Aorta (tissue), 5 donors: ENCODE results near the gene SCAMP3. TPM values are rescaled to one million over a fixed set of nuclear protein-coding genes. Genes with fewer than 3 reads are reported as not detected.
"Not testable (repeated sequence)": the region's sequence is repeated elsewhere in the genome, so short reads cannot be mapped to it uniquely, and the experiment has no call there.

Experiments
- ATAC-seq: fragments of 200-7000 bp; cut with Tn5 transposase; one replicate; pipeline ENCODE4 v1.9.1; 2022; ENCODE audit warnings: moderate library complexity; ENCODE audit not compliant: low FRiP score
- DNase-seq, 2 donors: peaks; one replicate each; pipeline ENCODE4 v3.0.0-alpha.2; 2020
- H3K27ac ChIP-seq, 2 donors: one replicate each; pipeline ENCODE4 v1.5.1; 2013; ENCODE audit warnings: low read length in 2 of 2, mild to moderate bottlenecking in 2 of 2, moderate library complexity in 2 of 2, control low read depth in 1 of 2, inconsistent platforms in 1 of 2, low read depth in 1 of 2
- H3K27me3 ChIP-seq, 2 donors: one replicate each; pipeline ENCODE4 v1.6.1; 2013; ENCODE audit warnings: control low read depth in 1 of 2, low read length in 1 of 2, mild to moderate bottlenecking in 1 of 2, moderate library complexity in 1 of 2; ENCODE audit not compliant: insufficient read depth in 2 of 2, control insufficient read depth in 1 of 2
- H3K36me3 ChIP-seq, 2 donors: one replicate each; pipeline ENCODE4 v1.6.1; 2013; ENCODE audit warnings: control low read depth in 1 of 2, low read length in 1 of 2, mild to moderate bottlenecking in 1 of 2; ENCODE audit not compliant: insufficient read depth in 2 of 2, control insufficient read depth in 1 of 2
- H3K4me1 ChIP-seq, 2 donors: one replicate each; pipeline ENCODE4 v1.6.1; 2013; ENCODE audit warnings: low read length in 2 of 2, control low read depth in 1 of 2, mild to moderate bottlenecking in 1 of 2, moderate library complexity in 1 of 2; ENCODE audit not compliant: insufficient read depth in 2 of 2, control insufficient read depth in 1 of 2
- H3K4me3 ChIP-seq, 2 donors: one replicate each; pipeline ENCODE4 v1.5.1; 2013; ENCODE audit warnings: low read length in 2 of 2, control low read depth in 1 of 2, mild to moderate bottlenecking in 1 of 2
- H3K9me3 ChIP-seq: one replicate; pipeline ENCODE4 v1.6.1; 2013; ENCODE audit warnings: mild to moderate bottlenecking, low read length; ENCODE audit not compliant: control insufficient read depth
- WGBS, 2 donors: extraction: QIAGEN DNeasy Blood & Tissue Kit; methylation state at CpG; one replicate each; pipeline ENCODE4 v1.1.7; 2013; 5-methylcytosine and 5-hydroxymethylcytosine counted together
- intact Hi-C, 2 donors: fragments of 100-400 bp; cut with DNase I; formaldehyde crosslinking; loops; one replicate each; pipeline versions ENCODE4 v1.14.2 to v1.15.0; 2022
- polyA plus RNA-seq, 2 donors: library from polyadenylated mRNA; stranded (reverse); fragments of 200-250 nt; gene quantifications; one replicate each; pipeline ENCODE4 v1.2.3, GENCODE V29; 2013
- total RNA-seq, 2 donors: library from RNA; stranded (reverse); fragmentation: NEBNext Ultra II Directional; extraction: Animal tissue kit (Norgen Biotek cat#: 25700); gene quantifications; one replicate each; pipeline ENCODE4 v1.2.1, GENCODE V29; 2021
- donor health status: healthy with polysubstance abuse.
- donor health status: Bipolar disorder and iron deficiency.
- donor health status: DM: no; HTN: no; CAD: no.
- donor health status: DM: no; HTN: no; CAD: no.
- donor health status: DM: yes; HTN: yes; CAD: no.

Gene SCAMP3
- total and polyA plus RNA-seq, 4 donors, result 11.9 to 46.8 (median 38.3) TPM

DNA sequence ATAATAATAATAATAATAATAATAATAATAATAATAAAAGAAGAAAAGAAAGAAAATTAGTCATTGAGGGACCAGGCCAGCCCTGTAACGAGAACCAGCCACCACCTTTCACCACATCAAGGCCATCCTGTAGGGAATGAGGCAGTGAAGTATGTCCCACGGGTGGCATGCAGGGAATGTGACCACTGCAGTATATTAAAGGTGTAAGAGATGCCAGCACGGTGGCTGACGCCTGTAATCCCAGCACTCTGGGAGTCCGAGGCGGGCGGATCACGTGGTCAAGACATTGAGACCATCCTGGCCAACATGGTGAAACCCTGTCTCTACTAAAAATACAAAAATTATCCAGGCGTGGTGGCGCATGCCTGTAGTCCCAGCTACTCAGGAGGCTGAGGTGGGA is 28.8 kb upstream of the SCAMP3 start:
- H3K9me3 ChIP-seq, ATAC-seq, H3K36me3 ChIP-seq, intact Hi-C loops, H3K27ac ChIP-seq, H3K4me1 ChIP-seq, H3K4me3 ChIP-seq, H3K27me3 ChIP-seq, DNase-seq: not testable (repeated sequence)
- WGBS, 2 donors, result 80 to 82% methylated on average over 10 of the region's 10 CpGs

DNA sequence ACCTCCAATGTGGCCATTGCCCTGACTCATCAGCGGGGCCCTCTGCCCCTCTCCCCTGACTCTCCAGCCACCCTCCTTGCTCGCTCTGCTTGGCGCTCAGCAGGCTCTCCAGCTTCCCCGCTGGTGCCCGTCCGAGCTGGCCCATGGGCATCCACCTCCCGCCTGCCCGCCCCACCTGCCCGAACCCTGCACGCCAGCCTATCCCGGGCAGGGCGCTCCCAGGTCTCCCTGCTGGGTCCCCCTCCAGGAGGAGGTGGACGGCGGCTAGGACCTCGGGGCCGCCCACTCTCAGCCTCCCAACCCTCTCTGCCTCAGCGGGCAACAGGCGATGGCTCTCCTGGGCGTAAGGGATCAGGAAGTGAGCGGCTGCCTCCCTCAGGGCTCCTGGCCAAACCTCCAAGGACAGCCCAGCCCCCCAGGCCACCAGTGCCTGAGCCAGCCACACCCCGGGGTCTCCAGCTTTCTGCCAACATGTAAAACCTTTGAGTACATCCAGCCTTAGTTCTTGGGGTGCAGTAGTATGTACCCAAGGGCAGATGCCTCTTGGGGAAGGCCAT is 25.9 kb upstream of the SCAMP3 start:
- no peaks in the 10 kb centered on the region for H3K27me3 ChIP-seq
- ATAC-seq (no peak), DNase-seq (no peak)
- H3K4me1 ChIP-seq, result no peaks in the 10 kb centered on the region
- 91% methylated on average over 20 to 21 of the region's 21 CpGs for WGBS, 2 donors
- no peak overlapping the region for H3K4me3 ChIP-seq
- H3K27ac ChIP-seq, result no peak overlapping the region
- intact Hi-C loops, result no loop called here
- H3K9me3 ChIP-seq, result no peaks in the 10 kb centered on the region
- no peaks in the 10 kb centered on the region for H3K36me3 ChIP-seq

DNA sequence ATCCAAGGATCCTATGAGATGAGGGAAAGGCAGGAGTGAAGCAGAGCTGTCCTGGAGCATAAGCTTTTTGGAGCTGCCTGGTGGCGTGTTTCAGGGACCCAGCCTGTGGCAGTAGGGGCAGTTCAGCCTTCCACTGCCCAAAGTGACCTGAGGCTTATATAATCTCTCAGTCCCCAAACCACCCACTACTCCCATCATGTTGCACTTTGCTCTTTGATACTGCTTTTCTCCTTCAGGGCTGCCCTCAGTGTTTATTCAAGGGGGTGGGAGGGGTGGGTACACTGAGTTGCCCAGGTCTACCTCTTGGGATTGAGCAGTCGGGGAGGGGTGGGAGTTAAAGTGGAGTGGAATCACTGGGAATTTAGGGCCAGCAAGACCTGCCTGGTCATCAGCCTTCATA is 24.4 kb upstream of the SCAMP3 start:
- no peaks in the 10 kb centered on the region for H3K4me1 ChIP-seq
- no peaks in the 10 kb centered on the region for H3K9me3 ChIP-seq
- DNase-seq (no peak), ATAC-seq (no peak)
- WGBS, 2 donors, result 92 to 100% methylated on average over 2 of the region's 2 CpGs
- H3K27ac ChIP-seq, result no peak overlapping the region
- H3K4me3 ChIP-seq, result no peak overlapping the region
- H3K36me3 ChIP-seq, result no peaks in the 10 kb centered on the region
- no peaks in the 10 kb centered on the region for H3K27me3 ChIP-seq
- intact Hi-C loops, result no loop called here

DNA sequence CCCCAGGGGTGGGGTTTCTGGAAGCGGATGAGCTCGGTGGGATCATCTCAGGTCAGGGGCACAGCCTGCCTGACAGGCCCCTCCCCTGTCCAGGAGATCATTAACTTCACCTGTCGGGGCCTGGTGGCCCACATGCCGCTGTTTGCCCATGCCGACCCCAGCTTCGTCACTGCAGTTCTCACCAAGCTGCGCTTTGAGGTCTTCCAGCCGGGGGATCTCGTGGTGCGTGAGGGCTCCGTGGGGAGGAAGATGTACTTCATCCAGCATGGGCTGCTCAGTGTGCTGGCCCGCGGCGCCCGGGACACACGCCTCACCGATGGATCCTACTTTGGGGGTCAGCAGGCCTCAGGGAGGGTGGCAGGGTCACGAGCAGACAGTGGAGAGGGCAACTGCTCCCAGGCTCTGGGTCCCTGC is 23.5 kb upstream of the SCAMP3 start:
- no peak overlapping the region for H3K4me3 ChIP-seq
- H3K27ac ChIP-seq, result no peak overlapping the region
- intact Hi-C loops, result no loop called here
- H3K36me3 ChIP-seq, result no peaks in the 10 kb centered on the region
- WGBS, 2 donors, result 94% methylated on average over 18 of the region's 18 CpGs
- DNase-seq (no peak), ATAC-seq (no peak)
- no peaks in the 10 kb centered on the region for H3K27me3 ChIP-seq
- no peaks in the 10 kb centered on the region for H3K9me3 ChIP-seq
- H3K4me1 ChIP-seq, result no peaks in the 10 kb centered on the region

DNA sequence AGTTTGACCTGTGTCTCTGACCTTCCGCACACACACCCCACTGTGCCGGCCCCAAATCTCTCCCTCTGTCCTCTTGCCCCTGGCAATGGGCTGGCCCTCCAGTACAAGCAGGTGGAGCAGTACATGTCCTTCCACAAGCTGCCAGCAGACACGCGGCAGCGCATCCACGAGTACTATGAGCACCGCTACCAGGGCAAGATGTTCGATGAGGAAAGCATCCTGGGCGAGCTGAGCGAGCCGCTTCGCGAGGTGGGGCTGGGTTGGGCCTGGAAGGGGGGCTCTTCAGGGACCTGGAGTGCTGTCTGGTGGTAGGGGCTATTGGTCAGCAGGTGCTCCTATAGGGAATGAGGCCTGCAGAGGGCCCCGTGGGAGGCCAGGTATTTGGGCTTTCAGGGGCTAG is 22.9 kb upstream of the SCAMP3 start:
- no peak for DNase-seq
- ATAC-seq, result no peak
- H3K36me3 ChIP-seq, result no peaks in the 10 kb centered on the region
- no peak overlapping the region for H3K4me3 ChIP-seq
- H3K27me3 ChIP-seq, result no peaks in the 10 kb centered on the region
- no peak overlapping the region for H3K27ac ChIP-seq
- WGBS, 2 donors, result 90 to 94% methylated on average over 14 of the region's 14 CpGs
- H3K4me1 ChIP-seq, result no peaks in the 10 kb centered on the region
- intact Hi-C loops, result no loop called here
- no peaks in the 10 kb centered on the region for H3K9me3 ChIP-seq

DNA sequence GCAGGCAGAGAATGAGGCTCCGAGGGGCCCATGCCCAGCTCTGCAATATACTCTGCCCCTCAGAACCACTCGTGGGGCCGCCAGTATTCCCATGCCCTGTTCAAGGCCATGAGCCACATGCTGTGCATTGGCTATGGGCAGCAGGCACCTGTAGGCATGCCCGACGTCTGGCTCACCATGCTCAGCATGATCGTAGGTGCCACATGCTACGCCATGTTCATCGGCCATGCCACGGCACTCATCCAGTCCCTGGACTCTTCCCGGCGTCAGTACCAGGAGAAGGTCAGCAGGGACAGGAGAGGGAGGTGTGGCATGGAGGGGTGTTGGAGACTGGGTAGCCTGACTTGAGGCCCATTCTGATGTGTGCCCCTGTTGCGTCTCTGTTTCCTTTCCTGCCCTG is 22.3 kb upstream of the SCAMP3 start:
- Histone ChIP-seq H3K4me3 (no peak overlapping the region), H3K9me3 (no peaks in the 10 kb centered on the region), H3K36me3 (no peaks in the 10 kb centered on the region), H3K4me1 (no peaks in the 10 kb centered on the region), H3K27ac (no peak overlapping the region), H3K27me3 (no peaks in the 10 kb centered on the region)
- WGBS, 2 donors, result 92 to 94% methylated on average over 12 of the region's 12 CpGs
- ATAC-seq, result no peak
- intact Hi-C loops, result no loop called here
- no peak for DNase-seq

DNA sequence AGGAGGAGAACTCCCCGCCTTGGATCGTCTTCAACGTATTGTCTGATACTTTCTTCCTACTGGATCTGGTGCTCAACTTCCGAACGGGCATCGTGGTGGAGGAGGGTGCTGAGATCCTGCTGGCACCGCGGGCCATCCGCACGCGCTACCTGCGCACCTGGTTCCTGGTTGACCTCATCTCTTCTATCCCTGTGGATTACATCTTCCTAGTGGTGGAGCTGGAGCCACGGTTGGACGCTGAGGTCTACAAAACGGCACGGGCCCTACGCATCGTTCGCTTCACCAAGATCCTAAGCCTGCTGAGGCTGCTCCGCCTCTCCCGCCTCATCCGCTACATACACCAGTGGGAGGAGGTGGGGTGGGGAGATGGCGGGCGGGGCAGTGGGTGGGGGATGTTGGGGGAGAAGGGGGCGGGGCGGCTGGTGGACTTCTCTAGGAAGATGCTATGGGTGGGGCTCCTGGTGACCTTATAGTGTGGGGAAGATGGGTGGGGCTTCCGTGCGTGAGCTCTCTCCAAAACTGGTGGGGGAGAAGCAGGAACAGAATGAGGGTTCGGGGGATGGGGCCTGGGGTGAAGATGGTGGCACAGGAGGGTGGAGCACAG is 20.4 kb upstream of the SCAMP3 start:
- DNase-seq (no peak), ATAC-seq (no peak)
- no peaks in the 10 kb centered on the region for H3K36me3 ChIP-seq
- H3K27ac ChIP-seq, result no peak overlapping the region
- no peaks in the 10 kb centered on the region for H3K27me3 ChIP-seq
- no peak overlapping the region for H3K4me3 ChIP-seq
- no peaks in the 10 kb centered on the region for H3K4me1 ChIP-seq
- intact Hi-C loops, result no loop called here
- WGBS, 2 donors, result 95 to 96% methylated on average over 29 of the region's 29 CpGs
- H3K9me3 ChIP-seq, result no peaks in the 10 kb centered on the region

DNA sequence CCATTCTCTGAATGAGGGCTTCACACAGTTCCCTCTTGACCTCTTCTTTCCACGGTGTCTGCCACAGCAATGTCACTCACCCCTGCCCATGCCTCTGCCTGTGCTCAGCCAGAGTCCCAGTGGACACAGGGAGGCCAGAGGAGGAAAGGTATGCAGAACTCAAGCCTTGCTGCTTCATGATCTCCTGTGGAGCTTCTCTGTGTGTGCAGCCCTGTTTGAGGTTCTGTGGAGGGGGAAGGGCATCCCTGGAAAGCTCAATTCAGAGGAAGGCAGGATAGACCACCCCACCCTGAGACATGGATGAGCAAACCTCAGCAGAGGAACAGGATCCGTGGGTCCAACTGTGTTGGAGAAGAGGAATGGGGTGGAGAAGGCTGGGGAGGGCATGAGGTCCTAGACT is 17.1 kb upstream of the SCAMP3 start:
- no peak overlapping the region for H3K27ac ChIP-seq
- H3K36me3 ChIP-seq, result no peaks in the 10 kb centered on the region
- intact Hi-C loops, result loop anchor here in 1 of 2 donors (2.0 kb wide), 1 partner anchor 44 kb away; no protein-coding TSS in a partner anchor
- no peak for DNase-seq
- WGBS, 2 donors, result 66 to 79% methylated on average over 2 of the region's 2 CpGs
- H3K4me3 ChIP-seq, result no peak overlapping the region
- H3K27me3 ChIP-seq, result no peaks in the 10 kb centered on the region
- ATAC-seq, result no peak
- no peaks in the 10 kb centered on the region for H3K4me1 ChIP-seq
- H3K9me3 ChIP-seq, result no peaks in the 10 kb centered on the region

DNA sequence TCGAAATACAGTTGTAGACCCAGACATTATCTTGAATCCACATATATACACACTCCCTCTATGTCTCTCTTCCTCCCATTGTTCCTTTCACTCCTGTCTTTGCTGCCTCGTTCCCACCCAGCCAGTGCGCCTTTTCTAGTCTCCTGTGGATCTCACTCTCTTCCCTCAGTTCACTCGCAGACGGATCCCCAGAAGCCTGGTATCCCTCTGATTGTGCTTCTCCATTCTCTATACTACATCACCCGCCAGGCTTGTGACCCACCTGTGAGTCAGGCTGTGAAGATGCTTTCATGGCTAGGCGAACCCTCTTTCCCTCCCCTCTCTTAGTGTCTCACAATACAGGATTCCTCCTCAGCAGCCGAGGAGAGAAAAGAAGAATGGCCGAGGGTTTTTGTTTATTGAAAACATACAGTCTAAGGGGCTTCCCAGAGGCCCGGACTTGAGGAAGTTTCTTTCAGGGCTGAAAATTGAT is 16.6 kb upstream of the SCAMP3 start:
- ATAC-seq (no peak), DNase-seq (no peak)
- 55 to 63% methylated on average over 10 of the region's 10 CpGs for WGBS, 2 donors
- no peaks in the 10 kb centered on the region for H3K4me1 ChIP-seq
- no peak overlapping the region for H3K4me3 ChIP-seq
- intact Hi-C loops, result loop anchor here in 1 of 2 donors (2.0 kb wide), 1 partner anchor 44 kb away; no protein-coding TSS in a partner anchor
- no peaks in the 10 kb centered on the region for H3K36me3 ChIP-seq
- no peaks in the 10 kb centered on the region for H3K9me3 ChIP-seq
- no peak overlapping the region for H3K27ac ChIP-seq
- H3K27me3 ChIP-seq, result no peaks in the 10 kb centered on the region
